Neuron (in vitro differentiated cells): ENCODE data around the gene SSR4.

ENCODE experiments used
- H2AFZ ChIP-seq: one replicate; pipeline ENCODE4 v1.6.1; 2013; ENCODE audit warnings: low read depth, mild to moderate bottlenecking, inconsistent platforms, low read length, moderate library complexity
- H3K27me3 ChIP-seq: one replicate; pipeline ENCODE4 v1.6.1; 2013; ENCODE audit warnings: low read length; ENCODE audit not compliant: insufficient read depth
- H3K36me3 ChIP-seq: one replicate; pipeline ENCODE4 v1.6.1; 2013; ENCODE audit warnings: low read length; ENCODE audit not compliant: insufficient read depth
- H3K4me1 ChIP-seq: one replicate; pipeline ENCODE4 v1.6.1; 2013; ENCODE audit warnings: low read length; ENCODE audit not compliant: insufficient read depth
- H3K4me3 ChIP-seq: 2 replicates; pipeline ENCODE4 v1.5.1; 2013; ENCODE audit warnings: mild to moderate bottlenecking, low read length, moderate library complexity
- H3K9me3 ChIP-seq: one replicate; pipeline ENCODE4 v1.6.1; 2013; ENCODE audit warnings: low read length

SSR4 gene

DNA sequence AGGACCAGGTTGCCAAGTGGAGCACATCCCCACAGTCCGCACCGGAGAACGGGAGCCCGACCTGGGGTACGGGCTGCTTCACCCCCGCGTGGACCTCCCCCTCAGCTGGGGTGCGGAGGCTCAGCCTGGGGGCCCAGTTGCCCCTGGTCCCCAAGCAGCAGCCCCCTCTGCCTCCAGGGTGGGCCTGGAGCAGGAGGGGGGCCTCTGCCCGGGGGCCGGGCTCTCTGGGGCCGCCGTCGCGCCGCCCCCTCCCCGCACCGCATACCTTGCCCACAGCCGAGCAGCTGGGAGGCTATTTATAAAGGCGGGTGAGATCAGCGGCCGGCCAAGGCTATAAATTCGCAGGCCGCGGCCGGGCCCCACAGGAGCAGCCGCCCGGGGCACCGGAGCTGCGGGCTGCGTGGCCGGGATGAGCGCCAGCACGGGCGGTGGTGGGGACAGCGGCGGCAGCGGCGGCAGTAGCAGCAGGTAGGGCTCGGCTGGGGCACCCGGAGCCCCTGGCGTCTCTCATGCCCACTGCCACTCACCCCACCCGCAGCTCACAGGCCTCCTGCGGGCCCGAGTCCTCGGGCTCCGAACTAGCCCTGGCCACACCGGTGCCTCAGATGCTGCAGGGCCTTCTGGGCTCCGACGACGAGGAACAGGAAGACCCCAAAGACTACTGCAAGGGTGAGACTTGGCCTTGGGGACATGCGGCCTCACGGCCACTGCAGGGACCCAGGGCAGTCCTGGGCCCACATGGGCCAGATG lies 13.6 kb upstream of the SSR4 start, which contains the start of gene SRPK3:
Gene SRPK3, plus strand, starts transcription at position 364 of the 750 bp plus-strand sequence. Its CDS starts 46 bp downstream, at position 410.
- H3K4me3 ChIP-seq: no peak within 1 kb of the TSS
- H3K36me3 ChIP-seq: no peaks in the 10 kb centered on the region
- no peaks in the 10 kb centered on the region for H3K27me3 ChIP-seq
- no peaks in the 10 kb centered on the region for H3K9me3 ChIP-seq
- no peak within 1 kb of the TSS for H2AFZ ChIP-seq
- no peaks in the 10 kb centered on the region for H3K4me1 ChIP-seq

DNA sequence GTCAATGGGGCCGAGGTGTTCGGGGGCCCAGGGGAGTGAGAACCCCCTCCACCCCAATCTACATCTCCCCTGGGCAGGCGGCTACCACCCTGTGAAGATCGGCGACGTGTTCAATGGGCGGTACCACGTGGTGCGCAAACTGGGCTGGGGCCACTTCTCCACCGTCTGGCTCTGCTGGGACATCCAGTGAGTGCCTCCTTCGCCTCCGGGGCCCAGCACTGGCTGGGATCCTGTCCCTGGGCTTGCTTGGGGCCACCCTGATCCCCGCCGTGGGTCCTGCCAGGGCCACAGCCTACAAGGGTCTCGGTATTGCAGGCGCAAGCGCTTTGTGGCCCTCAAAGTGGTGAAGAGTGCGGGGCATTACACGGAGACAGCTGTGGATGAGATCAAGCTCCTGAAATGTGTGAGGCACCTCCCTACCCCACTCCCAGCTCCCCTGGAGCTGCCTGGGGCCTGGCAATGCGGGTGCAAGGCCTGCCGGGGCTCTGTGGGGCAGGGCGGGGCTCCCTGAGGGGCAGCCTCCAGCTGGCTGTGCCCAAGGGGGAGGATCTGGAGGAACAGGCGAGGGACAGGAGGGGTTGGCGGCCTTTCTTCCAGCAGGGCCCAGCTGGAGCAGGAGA lies 12.9 kb upstream of the SSR4 start:
- H3K36me3 ChIP-seq: no peaks in the 10 kb centered on the region
- no peaks in the 10 kb centered on the region for H3K4me1 ChIP-seq
- H3K9me3 ChIP-seq: no peaks in the 10 kb centered on the region
- H3K27me3 ChIP-seq: peaks cover 2% of the 10 kb centered on the region
- H2AFZ ChIP-seq: no peak overlapping the region
- no peak overlapping the region for H3K4me3 ChIP-seq

DNA sequence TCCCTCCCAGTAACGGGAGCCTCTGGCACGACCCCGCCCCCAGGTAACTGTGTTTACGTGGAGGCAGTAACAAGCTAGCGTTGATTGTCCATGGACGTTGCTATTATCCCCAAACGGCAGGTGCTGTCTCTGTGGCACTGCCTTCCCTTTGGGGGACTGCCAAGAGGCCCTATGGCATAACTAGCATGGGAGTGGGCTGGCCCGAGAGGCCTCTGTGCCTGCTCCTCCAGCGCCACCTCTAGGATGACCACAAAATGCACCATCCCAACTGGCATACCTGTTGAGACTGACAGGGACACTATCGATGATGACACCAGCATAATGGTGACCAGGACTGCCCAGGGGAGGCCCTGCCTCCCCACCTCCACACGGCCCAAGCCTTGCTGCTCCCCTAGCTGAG lies 12.2 kb upstream of the SSR4 start:
- H3K4me3 ChIP-seq: no peak overlapping the region
- H3K9me3 ChIP-seq: no peaks in the 10 kb centered on the region
- H3K27me3 ChIP-seq: peaks cover 2% of the 10 kb centered on the region
- no peaks in the 10 kb centered on the region for H3K4me1 ChIP-seq
- no peak overlapping the region for H2AFZ ChIP-seq
- H3K36me3 ChIP-seq: peaks cover 1% of the 10 kb centered on the region

DNA sequence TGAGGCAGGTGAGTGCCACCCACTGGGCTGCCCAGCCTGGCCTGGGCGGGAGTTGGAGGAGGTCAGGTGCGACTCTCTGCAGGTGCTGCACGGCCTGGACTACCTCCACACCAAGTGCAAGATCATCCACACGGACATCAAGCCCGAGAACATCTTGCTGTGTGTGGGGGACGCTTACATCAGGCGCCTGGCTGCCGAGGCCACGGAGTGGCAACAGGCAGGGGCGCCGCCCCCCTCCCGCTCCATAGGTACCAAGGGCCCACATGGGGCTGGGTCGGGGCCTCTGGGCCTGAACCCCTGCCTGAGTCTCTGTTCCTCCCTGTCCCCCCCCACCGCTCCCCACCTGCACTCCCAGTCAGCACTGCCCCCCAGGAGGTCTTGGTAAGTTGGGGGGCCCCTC lies 11.6 kb upstream of the SSR4 start:
- Histone ChIP-seq H3K4me3 (no peak overlapping the region), H3K4me1 (no peaks in the 10 kb centered on the region), H3K9me3 (no peaks in the 10 kb centered on the region), H3K36me3 (peaks cover 4% of the 10 kb centered on the region), H3K27me3 (peaks cover 2% of the 10 kb centered on the region), H2AFZ (no peak overlapping the region)

DNA sequence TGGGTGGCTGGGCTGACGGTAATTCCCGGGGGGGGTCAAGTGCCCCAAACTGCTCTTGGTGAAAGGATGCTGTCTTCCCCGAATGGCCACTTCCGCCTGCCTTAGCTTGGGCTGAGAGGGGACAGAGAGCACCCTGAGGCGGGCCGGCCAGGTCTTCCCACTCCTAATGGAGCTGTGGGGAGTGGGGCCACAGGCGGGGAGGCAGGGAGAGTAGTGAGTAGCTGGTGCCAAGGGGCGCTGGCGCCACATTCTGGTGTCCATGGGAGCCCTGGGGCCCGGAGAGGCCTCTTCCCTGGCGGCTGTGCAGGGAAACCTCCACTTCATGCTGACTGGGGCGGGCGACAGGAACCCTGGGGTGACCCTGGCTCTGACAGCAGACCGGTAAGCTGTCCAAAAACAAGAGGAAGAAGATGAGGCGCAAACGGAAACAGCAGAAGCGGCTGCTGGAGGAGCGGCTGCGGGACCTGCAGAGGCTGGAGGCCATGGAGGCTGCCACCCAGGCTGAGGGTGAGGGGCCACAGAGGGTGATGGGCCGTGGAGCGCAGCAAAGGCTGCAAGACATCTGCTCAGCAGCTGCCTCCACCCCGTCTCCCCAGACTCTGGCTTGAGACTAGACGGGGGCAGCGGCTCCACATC lies 11.0 kb upstream of the SSR4 start:
- H3K4me1 ChIP-seq: no peaks in the 10 kb centered on the region
- no peak overlapping the region for H2AFZ ChIP-seq
- H3K4me3 ChIP-seq: no peak overlapping the region
- H3K36me3 ChIP-seq: peaks cover 4% of the 10 kb centered on the region
- H3K9me3 ChIP-seq: no peaks in the 10 kb centered on the region
- peaks cover 2% of the 10 kb centered on the region for H3K27me3 ChIP-seq

DNA sequence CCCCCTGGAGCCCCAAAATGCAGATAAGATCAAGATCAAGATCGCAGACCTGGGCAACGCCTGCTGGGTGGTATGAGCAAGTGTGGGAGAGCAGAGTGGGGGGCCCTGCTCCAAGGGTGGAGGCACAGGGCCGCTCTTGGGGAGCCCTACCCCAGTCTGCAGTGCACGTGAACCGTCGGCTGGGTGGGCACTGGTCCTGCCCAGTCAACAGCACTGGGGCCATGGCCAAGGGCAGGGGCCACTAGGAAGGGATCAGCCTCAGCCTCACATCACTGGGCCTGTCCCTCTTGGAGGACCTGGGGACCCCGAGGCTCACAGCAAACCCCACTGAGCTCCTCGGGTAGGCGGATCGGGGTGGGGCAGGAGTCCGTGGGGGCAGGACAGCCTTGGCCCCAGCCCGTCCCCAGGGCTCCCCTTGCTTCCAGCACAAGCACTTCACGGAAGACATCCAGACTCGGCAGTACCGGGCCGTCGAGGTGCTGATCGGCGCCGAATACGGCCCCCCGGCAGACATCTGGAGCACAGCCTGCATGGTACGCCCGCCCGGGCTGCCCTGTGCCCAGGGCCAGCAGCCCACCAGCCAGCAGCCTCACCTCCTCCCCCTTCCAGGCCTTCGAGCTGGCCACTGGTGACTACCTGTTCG lies 10.0 kb upstream of the SSR4 start:
- H3K27me3 ChIP-seq: peaks cover 2% of the 10 kb centered on the region
- H3K9me3 ChIP-seq: no peaks in the 10 kb centered on the region
- peaks cover 4% of the 10 kb centered on the region for H3K36me3 ChIP-seq
- H3K4me3 ChIP-seq: no peak overlapping the region
- H3K4me1 ChIP-seq: no peaks in the 10 kb centered on the region
- no peak overlapping the region for H2AFZ ChIP-seq

DNA sequence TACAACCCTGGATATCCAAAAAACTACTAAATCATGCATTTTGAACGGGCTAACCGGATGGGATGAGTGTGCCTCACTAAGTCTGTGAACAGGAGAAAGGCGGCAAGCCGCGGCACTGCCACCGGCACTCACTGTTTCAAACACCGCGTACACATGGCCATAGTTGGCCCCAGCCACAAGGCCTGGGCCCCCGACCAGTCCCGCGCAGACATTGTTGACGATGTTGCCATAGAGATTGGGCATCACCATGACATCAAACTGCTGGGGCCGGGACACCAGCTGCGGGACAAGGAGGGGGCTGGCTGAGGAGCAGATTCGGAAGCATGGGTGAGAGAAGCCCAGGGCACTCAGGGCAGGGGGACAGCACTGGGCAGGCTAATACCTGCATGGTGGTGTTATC lies 7.8 kb upstream of the SSR4 start:
- H3K9me3 ChIP-seq: no peaks in the 10 kb centered on the region
- no peak overlapping the region for H3K4me3 ChIP-seq
- no peak overlapping the region for H2AFZ ChIP-seq
- peaks cover 4% of the 10 kb centered on the region for H3K36me3 ChIP-seq
- peaks cover 2% of the 10 kb centered on the region for H3K27me3 ChIP-seq
- no peaks in the 10 kb centered on the region for H3K4me1 ChIP-seq

DNA sequence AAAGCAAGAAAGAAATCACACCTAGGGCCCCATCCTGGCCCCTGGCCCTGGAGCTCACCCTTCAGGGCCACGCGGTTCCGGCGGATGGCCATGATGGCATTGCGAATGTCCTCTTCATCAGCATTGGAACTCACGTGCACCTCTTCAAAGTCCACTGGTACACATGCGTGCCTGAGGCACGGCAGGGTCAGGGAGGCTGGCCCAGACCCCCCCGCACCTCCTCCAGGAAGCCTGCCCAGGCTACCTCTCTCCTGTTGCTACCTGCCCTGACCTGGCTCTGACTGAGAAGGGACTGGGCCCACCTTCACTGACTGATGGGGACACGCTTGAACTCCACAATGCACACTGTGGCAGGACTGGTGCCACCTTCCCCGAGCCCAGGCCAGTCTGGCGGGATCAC lies 4.8 kb upstream of the SSR4 start:
- no peak overlapping the region for H2AFZ ChIP-seq
- no peak overlapping the region for H3K4me3 ChIP-seq
- H3K27me3 ChIP-seq: peaks cover 5% of the 10 kb centered on the region

DNA sequence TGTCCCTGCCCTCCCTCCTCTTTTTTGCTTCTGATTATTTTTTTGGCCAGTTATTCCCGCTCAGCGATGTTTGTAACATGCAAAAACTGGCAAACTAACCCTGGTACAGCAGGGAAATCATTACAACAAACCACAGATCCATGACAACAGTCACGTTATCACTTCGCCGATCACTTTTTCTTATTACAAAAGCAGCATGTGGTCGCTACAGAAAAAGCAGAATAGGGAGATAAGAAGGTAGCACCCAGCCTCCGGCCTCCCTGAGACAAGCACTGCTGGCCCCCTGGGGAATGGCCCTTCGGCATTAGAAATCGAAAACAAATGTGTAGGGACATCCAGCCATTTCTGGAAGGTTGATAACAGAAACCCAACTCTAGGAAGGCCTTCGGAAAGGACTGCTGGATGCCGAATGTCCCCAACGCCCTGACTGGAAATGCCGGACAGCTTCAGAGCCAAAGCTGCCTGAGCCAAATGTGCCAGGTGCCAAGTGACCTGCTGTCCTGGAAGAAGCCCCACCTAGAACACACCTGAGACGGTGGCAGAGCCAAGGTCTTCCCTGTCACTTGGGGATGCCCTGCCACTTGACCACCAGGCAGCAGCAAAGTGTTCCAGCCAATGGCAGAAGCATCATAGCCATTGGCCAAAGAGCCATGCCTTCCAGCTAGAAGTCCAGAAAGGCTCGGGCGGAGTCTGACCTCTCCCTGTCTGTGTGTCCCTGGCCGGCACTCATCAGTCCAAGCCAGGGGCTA lies 3.2 kb upstream of the SSR4 start:
- H3K4me3 ChIP-seq: no peak overlapping the region
- H2AFZ ChIP-seq: no peak overlapping the region
- H3K4me1 ChIP-seq: peaks cover 17% of the 10 kb centered on the region
- H3K27me3 ChIP-seq: peaks cover 4% of the 10 kb centered on the region
- peaks cover 4% of the 10 kb centered on the region for H3K36me3 ChIP-seq
- no peaks in the 10 kb centered on the region for H3K9me3 ChIP-seq

More for the DNA sequence above, 4.8 kb upstream of the SSR4 start:
- H3K4me1 ChIP-seq: peaks cover 7% of the 10 kb centered on the region
- peaks cover 4% of the 10 kb centered on the region for H3K36me3 ChIP-seq
- no peaks in the 10 kb centered on the region for H3K9me3 ChIP-seq

DNA sequence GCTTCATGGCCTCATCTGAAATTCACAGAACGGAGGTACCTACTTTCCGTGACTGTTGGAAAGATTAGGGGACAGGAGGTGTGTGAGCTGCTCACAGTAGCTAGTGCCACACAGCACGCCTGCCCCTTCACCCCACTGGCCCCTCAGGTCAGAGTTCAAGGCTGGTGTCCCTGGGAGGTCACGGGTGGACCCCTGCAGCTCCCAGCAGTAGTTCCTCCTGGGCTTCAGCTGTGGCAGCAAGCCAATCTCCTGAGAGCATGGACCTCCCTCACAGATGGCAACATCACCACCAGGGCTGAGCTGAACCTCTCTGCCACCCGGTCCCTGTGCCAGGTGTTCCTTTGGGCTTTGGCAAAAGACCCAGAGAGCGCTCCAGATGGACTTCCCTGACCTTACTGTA lies 2.1 kb upstream of the SSR4 start:
- H2AFZ ChIP-seq: no peak overlapping the region
- no peaks in the 10 kb centered on the region for H3K9me3 ChIP-seq
- peaks cover 17% of the 10 kb centered on the region for H3K4me1 ChIP-seq
- no peak overlapping the region for H3K4me3 ChIP-seq
- H3K36me3 ChIP-seq: peaks cover 6% of the 10 kb centered on the region
- peaks cover 3% of the 10 kb centered on the region for H3K27me3 ChIP-seq

DNA sequence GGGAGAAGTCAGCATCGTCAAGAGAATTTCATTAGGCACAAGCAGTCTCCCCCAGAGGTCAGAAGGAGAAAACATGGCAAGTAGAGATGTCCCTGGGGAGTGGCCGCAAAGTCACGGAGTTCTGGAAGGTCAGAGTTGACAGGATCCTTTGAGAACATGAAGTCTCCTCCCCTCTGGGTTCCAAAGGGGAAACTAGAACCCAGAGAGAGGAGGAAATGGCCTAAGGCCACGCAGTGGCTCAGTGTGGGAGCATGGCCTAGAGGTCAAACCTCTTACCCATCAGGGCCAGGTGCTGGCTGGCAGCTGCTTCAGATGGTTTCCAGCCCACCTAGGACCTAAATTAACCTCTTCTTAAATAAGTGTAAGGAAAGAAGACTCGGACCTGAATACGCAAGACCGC lies 1.2 kb upstream of the SSR4 start:
- peak overlapping the region; percentile 75 for H3K4me3 ChIP-seq
- H3K9me3 ChIP-seq: no peaks in the 10 kb centered on the region
- H3K36me3 ChIP-seq: peaks cover 8% of the 10 kb centered on the region
- H3K27me3 ChIP-seq: peaks cover 3% of the 10 kb centered on the region
- no peak overlapping the region for H2AFZ ChIP-seq
- H3K4me1 ChIP-seq: peaks cover 17% of the 10 kb centered on the region

DNA sequence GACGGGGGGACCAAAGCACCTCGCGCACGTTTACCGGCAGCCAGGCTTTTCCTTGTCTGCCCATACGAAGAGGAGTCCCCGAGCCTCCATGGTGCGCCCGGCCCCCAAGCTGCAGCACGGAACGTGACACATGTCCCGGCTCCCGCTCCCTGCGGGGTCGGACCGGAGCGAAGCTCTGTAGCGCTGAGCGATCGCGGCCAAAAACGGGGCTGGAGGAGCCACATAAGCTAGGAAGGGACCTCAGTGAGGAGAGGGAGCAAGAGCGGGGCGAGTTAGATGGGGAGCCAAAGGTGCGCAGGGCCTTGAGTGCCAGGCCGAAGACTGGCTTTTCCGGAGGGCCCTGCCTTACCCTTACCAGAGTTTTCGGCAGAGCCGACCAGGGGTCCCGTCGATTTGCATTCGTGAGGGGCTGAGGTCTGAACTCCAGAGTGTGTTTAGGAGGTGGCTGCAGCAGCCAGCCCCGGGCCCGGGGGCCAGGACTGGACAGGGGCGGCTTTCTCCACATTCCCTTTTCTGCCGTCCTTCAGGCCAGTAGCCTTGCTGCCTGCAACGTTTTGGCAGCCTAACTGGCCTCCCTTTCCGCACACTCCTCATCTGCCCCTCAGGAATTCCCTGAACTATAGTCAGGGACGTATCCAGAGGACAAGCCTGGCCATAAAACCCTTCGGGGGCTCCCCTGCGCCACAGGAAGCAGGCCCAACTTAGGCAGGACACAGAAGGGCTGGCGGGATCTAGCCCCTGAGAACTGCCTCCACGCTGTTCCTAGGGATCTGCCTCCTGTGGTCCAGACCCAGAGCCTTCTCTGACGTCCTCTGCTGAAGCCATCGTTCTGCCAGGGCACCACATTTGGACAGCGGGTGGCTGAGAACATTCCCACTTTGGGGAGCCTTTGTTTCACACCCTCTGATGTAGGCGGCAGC lies 689 bp downstream of the SSR4 start:
- peaks cover 17% of the 10 kb centered on the region for H3K4me1 ChIP-seq
- no peak overlapping the region for H2AFZ ChIP-seq
- peaks cover 11% of the 10 kb centered on the region for H3K36me3 ChIP-seq
- no peaks in the 10 kb centered on the region for H3K9me3 ChIP-seq
- peak overlapping the region; percentile 75 for H3K4me3 ChIP-seq
- peaks cover 3% of the 10 kb centered on the region for H3K27me3 ChIP-seq
